T-helper 17 cell (primary cell): ENCODE results near the gene BLACAT1. TPM values are rescaled to one million over a fixed set of nuclear protein-coding genes. Genes with fewer than 3 reads are reported as not detected.
A peak's percentile ranks its signal among the peaks of the same experiment; 100 is the strongest.
"Not testable (repeated sequence)": the region's sequence is repeated elsewhere in the genome, so short reads cannot be mapped to it uniquely, and the experiment has no call there.

Experiments
- ATAC-seq: fragments of 150-1000 bp; cut with Tn5 transposase; 2 replicates; pipeline ENCODE4 v1.10.0; 2021; ENCODE audit warnings: mild to moderate bottlenecking, moderate library complexity
- DNase-seq, 3 donors: peaks; one replicate each; pipeline versions ENCODE4 v3.0.0 to v3.0.0-alpha.2; 2020 to 2021
- H3K9me3 ChIP-seq: one replicate; pipeline ENCODE4 v1.7.0; 2013; ENCODE audit warnings: low read length, mild to moderate bottlenecking; ENCODE audit not compliant: control insufficient read depth, poor library complexity, severe bottlenecking
- H3K27ac Mint-ChIP-seq: one replicate; pipeline ENCODE4 v1.8.0; 2022; ENCODE audit warnings: mild to moderate bottlenecking, moderate library complexity, mixed read lengths
- H3K27me3 Mint-ChIP-seq: one replicate; pipeline ENCODE4 v1.8.0; 2022; ENCODE audit warnings: mixed read lengths
- H3K36me3 Mint-ChIP-seq: one replicate; pipeline ENCODE4 v1.8.0; 2022; ENCODE audit warnings: low read depth, mixed read lengths
- H3K4me1 Mint-ChIP-seq: one replicate; pipeline ENCODE4 v1.8.0; 2022; ENCODE audit warnings: mild to moderate bottlenecking, mixed read lengths
- H3K4me3 Mint-ChIP-seq: one replicate; pipeline ENCODE4 v1.8.0; 2022; ENCODE audit warnings: mild to moderate bottlenecking, moderate library complexity, mixed read lengths
- total RNA-seq, 4 donors: library from RNA in 2 of 4; stranded (reverse) in 2 of 4; gene quantifications; one replicate each; pipeline ENCODE4 v1.2.3 and lab custom pipeline; 2022 to 2026

Gene BLACAT1
- total RNA-seq, 2 donors from 2014 or later: 0.10 TPM

DNA sequence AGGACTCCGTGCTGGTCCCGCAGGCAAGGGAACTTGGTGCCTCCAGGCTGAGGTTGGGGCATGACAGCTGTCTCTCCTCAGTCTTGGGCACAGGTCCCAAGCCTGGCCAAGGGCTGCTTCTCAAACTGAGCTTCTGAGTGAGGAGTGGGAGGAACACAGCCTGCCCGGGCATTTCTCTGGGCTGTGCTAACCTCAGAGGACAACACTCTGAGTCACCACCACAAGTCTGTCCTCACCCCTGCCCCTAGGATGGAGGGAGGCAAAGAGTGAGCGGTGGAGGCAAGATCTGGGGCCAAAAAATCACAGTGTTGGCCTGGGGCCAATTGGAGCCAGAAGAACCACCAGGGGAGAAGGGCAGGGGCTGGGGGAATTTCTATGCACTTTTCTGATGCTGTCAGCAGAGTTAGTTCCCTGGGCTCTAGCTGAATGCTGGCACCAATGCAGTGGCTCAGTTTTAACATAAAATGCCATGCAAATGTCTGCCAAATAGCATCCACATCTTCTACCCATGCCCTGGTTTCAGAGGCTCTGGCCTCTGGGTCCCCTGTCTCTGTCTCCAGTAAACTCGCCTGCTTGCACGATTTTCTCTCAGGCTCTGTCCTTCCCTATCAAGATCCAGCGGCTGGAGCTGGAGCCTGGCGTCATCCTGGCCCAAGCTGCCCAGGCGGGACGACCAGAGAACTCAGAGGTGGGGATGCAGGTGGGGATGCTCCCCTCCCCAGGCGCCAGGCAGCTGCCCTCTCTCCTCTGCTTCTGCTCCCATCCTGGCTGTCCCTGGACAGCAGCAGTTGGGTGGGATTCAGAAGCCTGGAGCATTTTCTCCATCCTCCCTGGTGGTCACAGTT lies 37.6 kb upstream of the BLACAT1 start:
- no peak overlapping the region for H3K27ac Mint-ChIP-seq
- H3K4me1 Mint-ChIP-seq: no peaks in the 10 kb centered on the region
- no peaks in the 10 kb centered on the region for H3K9me3 ChIP-seq
- no peaks in the 10 kb centered on the region for H3K36me3 Mint-ChIP-seq
- DNase-seq (no peak), ATAC-seq (peak; percentile 20)
- H3K27me3 Mint-ChIP-seq: peaks cover 49% of the 10 kb centered on the region
- no peak overlapping the region for H3K4me3 Mint-ChIP-seq

DNA sequence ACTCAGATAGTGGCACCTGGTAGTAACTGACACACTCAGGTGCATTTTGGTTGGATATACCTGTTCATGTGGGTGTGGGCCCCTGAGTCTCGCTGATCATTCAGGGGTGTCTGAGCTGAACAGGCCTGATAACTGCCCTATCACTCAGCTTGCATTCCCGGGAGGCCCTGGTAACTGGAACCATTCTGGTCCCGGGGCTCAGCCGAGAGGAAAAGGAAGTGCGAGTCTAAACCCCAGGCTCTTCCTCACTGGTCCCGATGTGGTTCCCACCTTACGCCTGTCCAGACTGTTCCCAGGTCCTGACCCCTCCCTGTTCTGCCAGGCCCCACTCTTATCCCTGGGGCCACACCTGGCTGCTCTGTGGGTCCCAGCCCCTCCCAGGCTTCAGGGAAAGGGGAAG lies 36.9 kb upstream of the BLACAT1 start:
- DNase-seq (no peak), ATAC-seq (no peak)
- Mint-ChIP-seq H3K27me3 (peaks cover 55% of the 10 kb centered on the region), H3K27ac (no peak overlapping the region), H3K4me1 (peaks cover 2% of the 10 kb centered on the region), H3K36me3 (no peaks in the 10 kb centered on the region), H3K4me3 (no peak overlapping the region)
- no peaks in the 10 kb centered on the region for H3K9me3 ChIP-seq

DNA sequence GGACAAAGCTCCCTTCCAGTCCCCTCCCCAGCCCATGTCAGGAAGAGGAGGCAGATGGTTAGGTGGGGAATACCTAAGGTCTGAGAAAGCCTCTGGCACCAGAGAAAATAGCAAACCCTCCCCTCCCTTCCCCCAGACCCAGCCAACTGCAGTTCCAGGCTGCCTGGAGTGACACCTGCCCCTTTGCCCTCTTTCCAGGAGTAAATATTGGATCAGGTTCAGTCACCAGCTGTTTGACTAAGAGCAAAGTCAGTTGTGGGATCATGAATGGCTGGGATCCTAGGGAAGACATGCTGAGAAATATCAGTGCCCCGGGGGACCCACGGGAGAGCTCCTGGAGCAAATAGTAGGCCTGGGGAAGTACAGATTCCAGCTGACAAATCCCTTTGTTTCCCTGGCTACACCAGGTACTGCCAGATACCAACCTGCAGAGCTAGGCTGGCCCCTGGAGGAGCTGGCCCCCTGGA lies 36.4 kb upstream of the BLACAT1 start:
- Mint-ChIP-seq H3K4me1 (peaks cover 2% of the 10 kb centered on the region), H3K4me3 (no peak overlapping the region), H3K36me3 (no peaks in the 10 kb centered on the region), H3K27me3 (peaks cover 61% of the 10 kb centered on the region), H3K27ac (no peak overlapping the region)
- H3K9me3 ChIP-seq: no peaks in the 10 kb centered on the region
- ATAC-seq (no peak), DNase-seq (no peak)

DNA sequence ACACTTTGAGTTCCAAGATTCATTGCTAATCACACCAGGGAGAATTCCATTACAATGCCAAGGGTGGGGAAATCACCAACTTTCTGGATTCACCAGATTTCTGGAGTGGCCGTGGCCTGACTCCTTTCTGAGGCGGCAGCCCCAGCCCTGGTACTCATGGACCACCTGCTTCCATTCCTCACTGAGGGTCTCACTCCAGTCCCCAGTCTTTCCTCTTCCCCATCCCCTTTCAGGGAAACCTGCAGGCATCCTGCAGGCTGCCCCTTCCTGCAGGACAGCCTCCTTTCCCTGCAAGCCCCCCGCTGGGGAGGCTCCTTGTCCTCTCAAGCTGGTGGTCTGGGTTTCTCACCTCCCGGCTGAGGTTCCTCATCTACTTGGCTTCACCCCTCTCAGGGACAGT lies 35.9 kb upstream of the BLACAT1 start:
- no peak for ATAC-seq
- peaks cover 2% of the 10 kb centered on the region for H3K4me1 Mint-ChIP-seq
- no peak overlapping the region for H3K4me3 Mint-ChIP-seq
- no peaks in the 10 kb centered on the region for H3K9me3 ChIP-seq
- no peak overlapping the region for H3K27ac Mint-ChIP-seq
- peaks cover 64% of the 10 kb centered on the region for H3K27me3 Mint-ChIP-seq
- H3K36me3 Mint-ChIP-seq: no peaks in the 10 kb centered on the region
- DNase-seq: no peak

DNA sequence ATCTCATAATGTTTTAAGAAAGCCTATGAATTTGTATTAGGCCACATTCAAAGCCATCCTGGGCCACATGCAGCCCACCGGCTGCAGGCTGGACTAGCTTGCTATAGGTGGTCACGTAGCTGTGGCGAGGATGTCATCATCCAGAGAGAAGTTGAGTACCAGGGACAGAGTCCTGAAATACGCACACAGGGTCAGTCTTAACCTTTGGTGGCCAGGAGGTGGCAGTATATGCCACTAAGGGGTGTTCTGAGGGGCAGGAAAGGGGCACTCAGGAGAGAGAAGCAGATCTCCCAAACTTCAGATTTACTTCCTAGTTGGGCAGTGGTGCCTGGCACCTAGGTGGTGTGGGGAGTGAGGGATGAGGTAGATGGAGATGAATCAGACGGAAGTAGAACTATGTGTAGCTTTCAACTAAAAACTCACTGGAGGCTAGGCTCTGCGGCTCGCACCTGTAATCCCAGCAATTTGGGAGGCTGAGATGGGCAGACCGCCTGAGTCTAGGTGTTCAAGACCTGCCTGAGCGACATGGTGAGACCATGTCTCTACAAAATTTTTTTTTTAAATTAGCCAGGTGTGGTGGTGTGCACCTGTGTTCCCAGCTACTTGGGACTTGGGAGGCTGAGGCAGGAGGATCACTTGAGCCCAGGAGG lies 32.4 kb upstream of the BLACAT1 start:
- H3K27ac Mint-ChIP-seq: no peak overlapping the region
- peaks cover 66% of the 10 kb centered on the region for H3K27me3 Mint-ChIP-seq
- DNase-seq (peak in 1 of 3 donors; percentile 18), ATAC-seq (peak; percentile 64)
- peaks cover 6% of the 10 kb centered on the region for H3K36me3 Mint-ChIP-seq
- H3K4me1 Mint-ChIP-seq: peaks cover 12% of the 10 kb centered on the region
- H3K4me3 Mint-ChIP-seq: no peak overlapping the region
- H3K9me3 ChIP-seq: no peaks in the 10 kb centered on the region

DNA sequence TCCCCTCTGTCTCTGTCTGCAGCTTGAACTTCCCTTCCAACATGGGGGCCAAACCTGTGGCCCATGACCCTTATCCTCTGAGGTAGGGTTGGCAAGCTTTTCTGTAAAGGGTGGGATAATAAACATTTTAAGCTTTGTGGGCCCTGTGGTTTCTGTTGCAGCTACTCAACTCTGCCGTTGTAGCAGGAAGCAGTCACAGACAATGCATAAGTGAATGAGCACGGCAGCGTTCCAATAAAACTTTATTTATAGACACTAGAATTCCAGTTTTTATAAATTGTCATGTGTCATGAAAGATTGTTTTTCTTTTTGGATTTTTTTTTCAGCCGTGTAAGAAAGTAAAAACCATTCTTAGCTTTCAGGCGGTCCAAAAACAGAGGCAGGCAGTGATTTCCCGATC lies 30.4 kb upstream of the BLACAT1 start:
- Mint-ChIP-seq H3K4me1 (peaks cover 16% of the 10 kb centered on the region), H3K27me3 (peaks cover 71% of the 10 kb centered on the region), H3K27ac (no peak overlapping the region), H3K4me3 (no peak overlapping the region), H3K36me3 (peaks cover 6% of the 10 kb centered on the region)
- no peaks in the 10 kb centered on the region for H3K9me3 ChIP-seq
- no peak for ATAC-seq
- DNase-seq: no peak

DNA sequence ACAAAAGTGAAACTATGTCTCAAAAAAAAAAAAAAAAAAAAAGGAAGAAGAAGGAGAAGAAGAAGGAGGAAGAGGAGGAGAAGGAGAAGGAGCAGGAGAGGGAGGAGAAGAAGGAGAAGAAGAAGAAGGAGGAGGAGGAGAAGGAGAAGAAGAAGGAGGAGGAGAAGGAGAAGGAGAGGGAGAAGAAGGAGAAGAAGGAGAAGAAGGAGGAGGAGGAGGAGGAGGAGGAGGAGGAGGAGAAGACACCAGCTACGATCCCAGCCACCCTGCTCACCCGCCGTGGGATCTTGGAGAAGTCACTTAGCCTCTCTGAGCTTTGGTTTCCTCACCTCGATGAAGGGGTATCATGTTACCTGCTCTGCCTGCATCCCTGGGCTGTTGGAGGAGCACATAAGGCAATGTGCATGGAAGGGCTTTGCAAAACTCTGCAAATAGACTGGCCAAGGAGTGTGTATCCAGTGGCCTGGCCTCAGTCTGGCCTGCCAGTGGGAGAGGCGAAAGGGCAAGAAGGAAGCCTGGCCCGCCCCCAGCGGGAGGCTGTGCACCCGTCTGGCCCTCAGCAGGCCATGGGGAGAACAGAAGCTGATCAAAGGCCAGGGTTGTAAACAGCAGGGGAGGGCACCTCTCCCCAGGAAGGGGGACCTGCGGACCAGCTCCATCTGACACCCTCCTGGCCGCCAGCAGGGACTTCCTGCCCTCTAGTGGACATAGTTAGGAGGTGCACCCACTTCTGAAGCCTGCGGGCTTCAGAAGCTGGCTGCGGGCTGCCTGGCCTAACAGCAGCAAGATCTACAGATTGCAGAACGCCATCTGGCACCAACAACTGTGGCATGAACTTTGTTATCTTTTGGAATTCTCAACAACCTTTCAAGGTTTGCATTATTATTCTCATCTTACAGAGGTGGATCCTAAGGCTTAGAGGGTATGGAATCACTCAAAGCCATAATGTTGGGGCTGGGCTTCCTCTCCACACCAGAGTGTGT lies 29.4 kb upstream of the BLACAT1 start:
- H3K9me3 ChIP-seq: no peaks in the 10 kb centered on the region
- ATAC-seq (peak; percentile 77), DNase-seq (peak; percentile 33 to 58 (median 36))
- peak overlapping the region; percentile 45 for H3K4me3 Mint-ChIP-seq
- H3K27ac Mint-ChIP-seq: peak overlapping the region; percentile 56
- H3K4me1 Mint-ChIP-seq: peaks cover 23% of the 10 kb centered on the region
- H3K27me3 Mint-ChIP-seq: peaks cover 77% of the 10 kb centered on the region
- H3K36me3 Mint-ChIP-seq: peaks cover 6% of the 10 kb centered on the region

DNA sequence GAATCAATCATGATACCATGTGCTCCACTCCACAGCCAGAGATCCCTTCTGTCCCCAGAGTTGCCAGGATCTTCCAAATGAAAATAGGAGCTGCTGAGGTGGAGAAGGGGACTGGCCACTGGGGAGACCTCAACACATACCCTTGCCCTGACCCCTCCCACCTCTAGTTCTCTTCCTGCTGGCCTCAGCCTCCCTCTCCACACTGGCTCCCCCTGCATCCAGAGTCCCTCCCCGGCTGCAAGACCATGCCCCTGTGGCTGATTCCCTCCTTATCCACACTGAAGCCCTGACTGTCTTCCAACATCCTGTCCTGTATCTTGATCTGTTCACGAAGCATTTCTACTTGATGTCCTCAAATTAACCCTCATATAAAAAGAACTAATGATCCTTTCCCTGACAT lies 27.5 kb upstream of the BLACAT1 start:
- H3K4me3 Mint-ChIP-seq: no peak overlapping the region
- H3K27me3 Mint-ChIP-seq: peaks cover 83% of the 10 kb centered on the region
- no peak for DNase-seq
- H3K27ac Mint-ChIP-seq: peak overlapping the region; percentile 82
- H3K9me3 ChIP-seq: no peaks in the 10 kb centered on the region
- H3K36me3 Mint-ChIP-seq: peaks cover 9% of the 10 kb centered on the region
- peaks cover 28% of the 10 kb centered on the region for H3K4me1 Mint-ChIP-seq
- ATAC-seq: no peak

DNA sequence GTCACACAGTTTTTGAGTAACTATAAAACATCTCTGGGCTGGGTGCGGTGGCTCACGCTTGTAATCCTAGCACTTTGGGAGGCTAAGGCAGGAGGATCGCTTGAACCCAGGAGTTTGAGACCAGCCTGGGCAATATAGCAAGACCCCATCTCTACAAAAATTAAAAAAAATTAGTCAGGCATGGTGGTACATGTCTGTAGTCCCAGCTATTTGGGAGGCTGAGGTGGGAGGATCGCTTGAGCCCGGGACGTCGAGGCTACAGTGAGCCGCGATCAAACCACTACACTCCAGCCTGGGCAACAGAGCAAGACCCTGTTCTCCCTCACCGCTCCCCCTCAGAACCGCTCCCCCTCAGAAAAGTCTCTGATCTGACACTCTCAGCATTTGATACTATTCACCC lies 26.7 kb upstream of the BLACAT1 start:
- H3K9me3 ChIP-seq, H3K36me3 Mint-ChIP-seq, H3K27ac Mint-ChIP-seq, H3K4me3 Mint-ChIP-seq, DNase-seq, ATAC-seq: not testable (repeated sequence)
- Mint-ChIP-seq H3K4me1 (peaks cover 26% of the 10 kb centered on the region), H3K27me3 (peaks cover 76% of the 10 kb centered on the region)

DNA sequence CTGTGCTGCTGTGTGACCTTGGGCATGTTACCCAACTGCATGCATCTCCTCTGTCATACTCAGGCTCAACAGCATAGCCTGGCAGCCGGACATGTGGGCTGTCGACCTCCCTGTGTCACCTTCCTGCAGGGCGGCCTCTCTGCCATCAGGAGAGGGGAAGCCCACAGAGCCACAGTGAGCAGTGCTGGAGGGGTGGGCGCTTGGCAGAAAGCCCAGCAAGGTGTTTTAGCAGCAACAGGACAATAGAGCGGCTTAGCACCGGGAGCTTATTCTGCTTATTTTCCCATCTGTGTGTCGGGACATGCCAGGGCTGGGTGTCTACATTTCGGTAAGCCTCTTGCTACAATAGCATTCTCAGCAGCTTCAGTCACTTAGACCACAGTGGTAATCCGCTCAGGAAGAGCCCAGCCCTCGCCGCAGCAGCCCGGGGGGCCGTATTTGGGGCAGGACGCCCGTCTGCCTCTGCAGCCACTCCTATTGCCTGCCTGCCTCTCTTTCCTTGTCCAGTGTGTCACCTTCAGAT lies 25.8 kb upstream of the BLACAT1 start:
- ATAC-seq (no peak), DNase-seq (no peak)
- Mint-ChIP-seq H3K27me3 (peaks cover 70% of the 10 kb centered on the region), H3K27ac (peak overlapping the region; percentile 68), H3K4me3 (peak overlapping the region; percentile 68), H3K36me3 (peaks cover 12% of the 10 kb centered on the region), H3K4me1 (peaks cover 26% of the 10 kb centered on the region)
- no peaks in the 10 kb centered on the region for H3K9me3 ChIP-seq

DNA sequence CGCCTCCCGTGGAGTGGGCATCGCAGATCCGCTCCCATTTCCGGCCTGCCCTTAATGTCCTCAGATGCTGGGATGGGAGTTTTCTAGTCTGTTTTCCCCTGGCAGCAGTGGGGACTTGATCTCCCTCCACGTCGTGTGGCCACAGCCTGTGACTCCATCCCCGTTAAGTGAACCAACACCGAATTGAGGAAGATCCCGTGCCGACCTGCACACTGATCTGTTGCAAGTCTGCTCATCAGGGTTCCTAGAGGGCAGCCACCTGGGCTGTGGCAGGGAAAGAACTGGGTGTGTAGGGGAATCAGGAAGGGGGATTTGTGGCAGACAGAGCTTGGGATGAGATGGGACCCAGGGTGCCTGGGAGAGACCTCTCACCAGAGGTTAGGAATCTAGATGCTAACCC lies 25.4 kb upstream of the BLACAT1 start:
- no peaks in the 10 kb centered on the region for H3K9me3 ChIP-seq
- H3K27me3 Mint-ChIP-seq: peaks cover 69% of the 10 kb centered on the region
- H3K4me3 Mint-ChIP-seq: peak overlapping the region; percentile 68
- ATAC-seq (no peak), DNase-seq (no peak)
- peak overlapping the region; percentile 68 for H3K27ac Mint-ChIP-seq
- H3K4me1 Mint-ChIP-seq: peaks cover 26% of the 10 kb centered on the region
- peaks cover 13% of the 10 kb centered on the region for H3K36me3 Mint-ChIP-seq

DNA sequence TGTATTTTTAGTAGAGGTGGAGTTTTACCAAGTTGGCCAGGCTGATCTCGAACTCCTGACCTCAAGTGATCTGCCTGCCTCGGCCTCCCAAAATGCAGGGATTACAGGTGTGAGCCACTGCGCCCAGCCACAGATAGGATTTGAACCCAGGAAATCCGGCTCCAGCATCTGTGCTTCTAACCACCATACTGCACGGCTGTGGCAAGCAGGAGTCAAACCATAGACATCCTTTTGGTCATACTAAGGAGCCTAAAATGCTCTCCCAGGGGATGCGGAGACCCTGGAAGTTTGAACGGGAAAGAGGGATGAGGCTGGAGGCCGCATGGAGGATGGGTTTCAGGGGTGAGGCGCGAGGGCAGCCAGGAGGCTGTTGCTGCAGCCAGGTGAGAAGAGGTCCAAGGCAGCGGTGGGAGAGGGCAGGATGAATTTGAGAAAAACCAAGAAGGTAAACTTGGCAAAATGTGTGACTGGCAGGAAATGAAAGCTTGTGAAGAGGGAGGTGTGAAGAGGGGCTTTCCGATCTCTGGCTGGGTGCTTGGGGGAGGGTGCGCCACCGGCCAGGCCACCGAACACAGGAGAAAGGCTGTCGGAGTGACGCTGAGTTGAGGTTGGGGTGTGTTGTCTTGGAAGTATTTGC lies 24.6 kb upstream of the BLACAT1 start:
- DNase-seq (peak in 1 of 3 donors; percentile 26), ATAC-seq (peak; percentile 86)
- H3K9me3 ChIP-seq: no peaks in the 10 kb centered on the region
- Mint-ChIP-seq H3K27me3 (peaks cover 63% of the 10 kb centered on the region), H3K4me1 (peaks cover 24% of the 10 kb centered on the region), H3K27ac (peak overlapping the region; percentile 68), H3K4me3 (peak overlapping the region; percentile 31), H3K36me3 (peaks cover 13% of the 10 kb centered on the region)
